Brain microvascular endothelial cell (primary cell): Measurements from ENCODE around the gene PGBD2.
"Not testable (repeated sequence)": the region's sequence is repeated elsewhere in the genome, so short reads cannot be mapped to it uniquely, and the experiment has no call there.

Source experiments
- DNase-seq: peaks from one replicate; pipeline ENCODE4 v3.0.0-alpha.2; 2020
- H3K27ac ChIP-seq: fragments of 250-450 bp; sonication (Bioruptor Pico); 2 replicates; pipeline ENCODE4 v1.5.1; 2020; ENCODE audit warnings: mild to moderate bottlenecking, moderate library complexity
- H3K27me3 ChIP-seq: fragments of 250-450 bp; sonication (Bioruptor Pico); replicated peaks from 2 replicates; pipeline ENCODE4 v1.5.1; 2020; ENCODE audit warnings: mild to moderate bottlenecking
- H3K36me3 ChIP-seq: fragments of 250-450 bp; sonication (Bioruptor Pico); replicated peaks from 2 replicates; pipeline ENCODE4 v1.5.1; 2020; ENCODE audit warnings: mild to moderate bottlenecking
- H3K4me3 ChIP-seq: 2 replicates; pipeline ENCODE4 v1.5.1; 2011; ENCODE audit warnings: low read depth, mild to moderate bottlenecking, control low read depth, low read length, moderate library complexity
- CTCF ChIP-seq: IDR thresholded peaks from 2 replicates; pipeline ENCODE4 v1.5.1; 2011; ENCODE audit warnings: low read depth, mild to moderate bottlenecking, moderate library complexity, low read length, control low read depth, inconsistent platforms; ENCODE audit errors: missing control alignments
- in situ Hi-C: cut with HindIII; loops from 2 replicates; pipeline ENCODE4 v1.10.0; 2017; ENCODE audit warnings: low sequenced_read_pairs, low pct_ligation_motif_present

PGBD2 gene

DNA sequence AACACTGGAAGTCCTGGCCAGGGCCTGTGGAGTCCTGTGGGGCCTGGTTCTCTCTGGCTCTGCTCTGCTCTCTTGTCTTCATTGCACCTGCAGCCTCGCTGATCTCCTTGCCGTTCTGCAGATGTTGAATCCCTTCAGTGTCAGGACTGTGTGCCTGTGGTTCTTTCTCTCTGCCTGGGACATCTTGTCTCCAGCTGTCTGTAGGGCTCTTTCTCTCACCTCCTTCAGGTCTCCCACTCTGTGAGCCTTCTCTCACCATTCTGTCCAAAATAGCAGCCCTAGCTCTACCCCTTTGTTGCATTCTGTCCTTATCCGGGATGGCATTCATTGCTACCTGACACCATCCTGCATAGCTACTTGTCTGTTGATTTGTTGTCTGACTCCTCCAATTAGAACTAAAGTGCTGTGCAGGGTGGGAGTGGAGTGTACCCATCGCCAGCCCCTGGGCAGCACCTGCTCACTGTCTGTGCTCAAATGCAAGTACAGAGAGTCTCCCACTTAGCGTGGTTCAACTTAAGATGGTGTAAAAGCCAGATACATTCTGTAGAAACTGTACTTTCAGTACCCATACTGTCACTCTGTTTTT is 8.9 kb downstream of the PGBD2 start:
- H3K4me3 ChIP-seq: no peak overlapping the region
- H3K27me3 ChIP-seq: no peaks in the 10 kb centered on the region
- TF ChIP-seq CTCF: no peak
- DNase-seq: no peak
- H3K36me3 ChIP-seq: peaks cover 30% of the 10 kb centered on the region
- H3K27ac ChIP-seq: no peak overlapping the region
- in situ Hi-C loops: no loop called here

DNA sequence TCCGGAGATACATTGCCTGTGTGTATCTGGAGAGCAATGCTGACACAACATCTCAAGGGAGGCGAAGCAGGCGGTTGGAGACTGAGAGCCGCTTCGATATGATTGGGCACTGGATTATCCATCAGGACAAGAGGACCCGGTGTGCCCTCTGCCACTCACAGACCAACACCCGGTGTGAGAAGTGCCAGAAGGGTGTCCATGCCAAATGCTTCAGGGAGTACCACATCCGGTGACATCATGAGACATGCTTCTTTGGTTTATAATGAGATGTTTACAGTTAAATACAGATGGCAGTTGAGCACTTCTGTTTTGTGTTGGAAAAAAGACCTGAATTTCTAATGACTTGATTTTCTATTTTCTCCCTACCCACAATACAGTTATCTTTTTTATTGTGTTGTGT is 12.1 kb downstream of the PGBD2 start:
- Histone ChIP-seq H3K27me3 (no peaks in the 10 kb centered on the region), H3K36me3 (peaks cover 30% of the 10 kb centered on the region), H3K27ac (no peak overlapping the region), H3K4me3 (no peak overlapping the region)
- no peak for DNase-seq
- in situ Hi-C loops: no loop called here
- no peak for TF ChIP-seq CTCF

DNA sequence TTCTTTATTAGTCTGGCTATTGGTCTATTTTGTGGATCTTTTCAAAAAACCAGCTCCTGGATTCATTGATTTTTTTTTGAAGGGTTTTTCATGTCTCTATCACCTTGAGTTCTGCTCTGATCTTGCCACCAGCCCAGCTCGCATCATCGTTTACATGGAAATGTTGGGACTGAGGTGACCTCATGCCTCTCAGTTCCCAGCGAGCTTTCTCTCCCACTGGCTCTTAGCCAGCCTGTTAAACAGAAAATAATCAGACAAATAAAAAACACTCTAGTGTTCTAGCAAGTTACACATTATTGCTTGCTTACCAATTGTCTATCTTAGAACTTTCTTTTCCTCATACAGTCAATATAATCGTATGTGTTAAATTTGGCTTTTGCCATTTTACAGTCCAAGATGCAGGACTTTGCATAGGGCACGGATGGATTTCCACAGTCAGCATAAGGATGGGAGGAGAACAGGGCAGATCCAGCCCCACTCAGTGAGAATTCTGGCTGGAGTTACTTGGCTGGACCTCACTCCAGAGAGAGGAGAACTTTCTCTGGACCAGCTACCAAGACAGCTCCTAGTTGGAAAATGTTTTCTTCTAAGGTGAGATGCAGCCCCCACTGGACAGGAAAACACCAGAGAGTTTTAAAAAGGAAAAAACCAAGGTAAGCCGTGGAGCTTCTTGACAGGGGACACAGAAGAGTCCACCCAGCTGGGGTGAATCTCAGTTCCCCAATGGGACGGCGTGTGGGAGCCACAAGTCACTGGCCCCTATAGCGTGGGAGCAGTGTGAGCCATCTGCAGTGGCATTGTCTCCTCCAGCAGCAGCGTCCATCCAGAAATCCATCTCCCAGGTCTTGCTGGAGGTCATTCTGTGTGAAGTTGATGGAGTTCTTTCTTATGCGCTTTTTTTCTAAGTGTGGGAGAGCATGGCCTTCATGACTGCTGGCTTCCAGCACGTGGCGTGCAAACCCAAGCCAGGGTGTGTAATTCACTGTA is 17.6 kb downstream of the PGBD2 start:
- no peak for DNase-seq
- Histone ChIP-seq H3K27me3 (no peaks in the 10 kb centered on the region), H3K4me3 (no peak overlapping the region), H3K36me3 (no peaks in the 10 kb centered on the region), H3K27ac (no peak overlapping the region)
- no peak for TF ChIP-seq CTCF
- in situ Hi-C loops: no loop called here

DNA sequence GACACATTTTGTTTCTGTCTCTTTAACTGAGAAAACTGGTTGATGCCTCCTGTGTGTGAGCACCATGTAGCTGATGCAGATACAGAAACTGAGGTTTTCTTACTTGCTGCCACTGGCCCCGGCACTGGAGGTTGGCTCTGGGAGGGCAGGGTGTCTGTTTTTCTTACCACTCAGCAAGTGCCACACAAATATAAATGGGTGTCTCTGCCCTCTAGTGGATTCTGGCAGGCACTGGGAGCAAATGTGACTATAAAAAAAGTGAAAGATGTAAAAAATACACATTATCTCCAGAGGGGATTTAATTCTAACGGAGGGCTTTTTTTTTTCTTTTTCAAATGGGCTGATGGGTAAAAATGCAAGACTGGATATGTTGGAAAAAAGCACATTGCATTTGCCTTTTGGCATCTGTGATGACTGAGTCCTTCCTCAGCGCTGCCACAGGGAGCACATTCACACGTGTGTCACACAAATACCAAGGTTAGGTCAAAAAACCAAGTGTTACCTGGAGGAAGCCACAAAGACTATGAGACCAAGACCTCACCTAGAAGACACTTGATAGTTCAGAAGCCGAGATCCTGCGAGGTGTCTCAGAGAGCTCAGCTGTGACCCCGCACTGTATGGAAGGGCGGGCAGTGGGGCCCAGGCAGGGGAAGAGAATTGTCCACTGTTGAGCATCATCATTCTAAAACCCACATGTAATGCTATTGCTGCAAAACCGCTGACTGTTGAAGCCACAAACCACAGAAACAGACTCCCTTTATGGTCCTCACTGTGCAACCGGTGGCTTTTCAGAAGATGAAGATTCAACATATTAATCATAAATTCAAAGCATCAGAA is 18.9 kb downstream of the PGBD2 start:
- H3K27ac ChIP-seq: peak overlapping the region; percentile 37
- no peaks in the 10 kb centered on the region for H3K27me3 ChIP-seq
- peak; percentile 63 for DNase-seq
- in situ Hi-C loops: no loop called here
- H3K4me3 ChIP-seq: no peak overlapping the region
- no peaks in the 10 kb centered on the region for H3K36me3 ChIP-seq
- TF ChIP-seq CTCF: peak; percentile 76

GRCh38 chr1:248925859-248926258 is 19.8 kb downstream of the PGBD2 start:
- H3K36me3 ChIP-seq, H3K27me3 ChIP-seq, DNase-seq, in situ Hi-C loops, H3K27ac ChIP-seq, H3K4me3 ChIP-seq: not testable (repeated sequence)
